ENCODE data around the gene PRKN.

DNA sequence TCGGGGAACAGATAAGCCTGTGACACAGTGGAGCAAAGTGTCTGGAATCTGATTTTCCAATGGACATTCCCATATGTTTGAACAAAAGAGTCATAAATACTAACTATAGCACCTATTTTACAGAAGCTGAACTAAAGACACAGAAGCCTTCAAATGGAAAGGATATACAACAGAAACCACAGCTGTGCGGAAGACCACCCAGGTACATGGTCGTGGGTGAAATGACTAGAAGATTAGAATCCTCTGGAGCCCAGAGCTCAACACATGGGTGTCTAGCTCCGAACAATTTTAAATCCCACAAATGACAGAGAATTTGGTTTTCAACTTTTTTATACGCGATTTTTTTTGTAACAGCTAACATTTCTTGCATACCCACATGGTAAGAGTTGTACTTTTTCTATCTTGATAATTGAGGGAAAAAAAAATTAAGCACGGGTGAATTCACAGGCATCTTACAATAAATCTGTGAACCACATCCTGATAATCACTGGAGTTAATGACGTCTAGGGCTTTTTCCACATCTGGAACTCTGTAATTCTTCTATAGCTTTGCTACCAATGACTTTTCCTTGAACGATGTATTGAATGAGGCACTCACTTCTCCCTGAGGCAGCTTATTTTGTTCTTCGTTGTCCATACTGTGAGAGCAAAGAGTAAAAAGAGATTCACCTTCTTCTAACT is 1182.6 kb downstream of the PRKN start:
- TF ChIP-seq, protein P1, sequence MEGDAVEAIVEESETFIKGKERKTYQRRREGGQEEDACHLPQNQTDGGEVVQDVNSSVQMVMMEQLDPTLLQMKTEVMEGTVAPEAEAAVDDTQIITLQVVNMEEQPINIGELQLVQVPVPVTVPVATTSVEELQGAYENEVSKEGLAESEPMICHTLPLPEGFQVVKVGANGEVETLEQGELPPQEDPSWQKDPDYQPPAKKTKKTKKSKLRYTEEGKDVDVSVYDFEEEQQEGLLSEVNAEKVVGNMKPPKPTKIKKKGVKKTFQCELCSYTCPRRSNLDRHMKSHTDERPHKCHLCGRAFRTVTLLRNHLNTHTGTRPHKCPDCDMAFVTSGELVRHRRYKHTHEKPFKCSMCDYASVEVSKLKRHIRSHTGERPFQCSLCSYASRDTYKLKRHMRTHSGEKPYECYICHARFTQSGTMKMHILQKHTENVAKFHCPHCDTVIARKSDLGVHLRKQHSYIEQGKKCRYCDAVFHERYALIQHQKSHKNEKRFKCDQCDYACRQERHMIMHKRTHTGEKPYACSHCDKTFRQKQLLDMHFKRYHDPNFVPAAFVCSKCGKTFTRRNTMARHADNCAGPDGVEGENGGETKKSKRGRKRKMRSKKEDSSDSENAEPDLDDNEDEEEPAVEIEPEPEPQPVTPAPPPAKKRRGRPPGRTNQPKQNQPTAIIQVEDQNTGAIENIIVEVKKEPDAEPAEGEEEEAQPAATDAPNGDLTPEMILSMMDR (IDR thresholded peaks at IDR 0.05): no peak
- no peak for TF ChIP-seq POLR2A (IDR thresholded peaks at IDR 0.05)
